ENCODE results near the gene NOL4L.

- TF ChIP-seq CTCF (IDR thresholded peaks at IDR 0.05; ENCODE audit: low read depth, low read length) (no peak), POLR2A (IDR thresholded peaks at IDR 0.05; ENCODE audit: extremely low read depth, insufficient read length) (no peak), MYC (IDR thresholded peaks at IDR 0.05; ENCODE audit: low read depth, low read length) (no peak)
- TF ChIP-seq, protein P1, sequence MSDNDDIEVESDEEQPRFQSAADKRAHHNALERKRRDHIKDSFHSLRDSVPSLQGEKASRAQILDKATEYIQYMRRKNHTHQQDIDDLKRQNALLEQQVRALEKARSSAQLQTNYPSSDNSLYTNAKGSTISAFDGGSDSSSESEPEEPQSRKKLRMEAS (IDR thresholded peaks at IDR 0.05; ENCODE audit: low read depth, low read length): no peak
Observed at GRCh38 chr20:32458061-32458836, 126.9 kb downstream of the NOL4L start.

Data from NB4 (cell line).